Retinal pigment epithelial cell (primary cell): Measurements from ENCODE around the gene MRPL55.

Source experiments
- DNase-seq: peaks from one replicate; pipeline ENCODE4 v3.0.0-alpha.2; 2010; ENCODE audit warnings: low read depth
- H3K4me3 ChIP-seq: 2 replicates; pipeline ENCODE4 v1.5.1; 2011; ENCODE audit warnings: mild to moderate bottlenecking, low read length, control low read depth, moderate library complexity
- TF ChIP-seq, protein P1 (sequence below): conservative IDR thresholded peaks from 2 replicates; pipeline ENCODE4 v1.5.1; 2011; ENCODE audit warnings: low read depth, low read length, control low read depth, inconsistent platforms

Gene MRPL55

DNA sequence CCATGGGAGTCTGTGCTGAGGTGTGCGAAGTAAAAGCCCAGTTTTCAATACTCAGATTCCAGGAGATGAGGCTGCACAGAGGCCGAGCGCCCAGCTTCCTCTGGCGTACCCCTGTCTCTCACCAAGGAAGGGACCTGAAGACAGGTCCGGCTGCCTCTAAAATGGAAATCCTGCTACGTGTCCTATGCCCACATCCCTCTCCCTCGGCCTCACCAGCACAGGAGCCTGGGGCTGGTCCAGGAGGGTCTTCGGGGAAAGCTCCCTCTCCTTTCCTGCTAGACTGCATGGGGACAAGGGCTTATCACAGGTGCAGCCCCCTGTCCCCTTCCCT, 392 bp downstream of the MRPL55 start:
- H3K4me3 ChIP-seq = peak overlapping the region; percentile 96
- TF ChIP-seq, protein P1, sequence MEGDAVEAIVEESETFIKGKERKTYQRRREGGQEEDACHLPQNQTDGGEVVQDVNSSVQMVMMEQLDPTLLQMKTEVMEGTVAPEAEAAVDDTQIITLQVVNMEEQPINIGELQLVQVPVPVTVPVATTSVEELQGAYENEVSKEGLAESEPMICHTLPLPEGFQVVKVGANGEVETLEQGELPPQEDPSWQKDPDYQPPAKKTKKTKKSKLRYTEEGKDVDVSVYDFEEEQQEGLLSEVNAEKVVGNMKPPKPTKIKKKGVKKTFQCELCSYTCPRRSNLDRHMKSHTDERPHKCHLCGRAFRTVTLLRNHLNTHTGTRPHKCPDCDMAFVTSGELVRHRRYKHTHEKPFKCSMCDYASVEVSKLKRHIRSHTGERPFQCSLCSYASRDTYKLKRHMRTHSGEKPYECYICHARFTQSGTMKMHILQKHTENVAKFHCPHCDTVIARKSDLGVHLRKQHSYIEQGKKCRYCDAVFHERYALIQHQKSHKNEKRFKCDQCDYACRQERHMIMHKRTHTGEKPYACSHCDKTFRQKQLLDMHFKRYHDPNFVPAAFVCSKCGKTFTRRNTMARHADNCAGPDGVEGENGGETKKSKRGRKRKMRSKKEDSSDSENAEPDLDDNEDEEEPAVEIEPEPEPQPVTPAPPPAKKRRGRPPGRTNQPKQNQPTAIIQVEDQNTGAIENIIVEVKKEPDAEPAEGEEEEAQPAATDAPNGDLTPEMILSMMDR = no peak
- DNase-seq = no peak

DNA sequence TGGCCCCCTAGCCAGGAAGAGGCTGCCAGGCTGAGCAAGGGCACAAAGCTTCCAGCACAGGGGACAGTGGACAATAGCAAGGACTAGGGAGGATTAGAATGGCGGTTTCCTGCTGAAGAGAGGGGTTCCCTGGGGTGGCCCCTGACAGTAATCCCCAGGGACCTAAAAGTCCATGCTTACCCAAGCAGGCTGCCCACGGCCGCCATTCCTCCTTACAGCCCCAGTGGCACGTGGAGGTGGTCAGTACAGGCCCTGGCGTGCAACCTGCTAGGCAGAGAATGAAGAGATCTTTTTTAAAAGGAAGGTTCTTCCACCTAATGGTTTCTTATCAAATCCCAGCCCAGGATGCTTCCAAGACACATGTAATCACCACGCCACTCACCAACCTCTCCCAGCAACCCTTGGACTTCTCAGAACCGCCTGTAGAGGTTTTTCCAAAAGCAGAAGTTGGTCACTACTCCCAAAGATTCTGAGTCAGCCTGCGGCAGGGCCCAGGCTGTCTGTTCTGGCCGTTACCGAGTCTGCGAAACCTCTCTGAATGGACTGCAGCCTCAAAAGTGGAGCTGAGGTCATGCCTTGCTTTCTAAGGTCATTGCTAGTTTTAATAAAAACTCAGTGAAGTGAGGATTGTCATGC, 926 bp downstream of the MRPL55 start:
- DNase-seq = no peak
- peak overlapping the region; percentile 96 for H3K4me3 ChIP-seq

DNA sequence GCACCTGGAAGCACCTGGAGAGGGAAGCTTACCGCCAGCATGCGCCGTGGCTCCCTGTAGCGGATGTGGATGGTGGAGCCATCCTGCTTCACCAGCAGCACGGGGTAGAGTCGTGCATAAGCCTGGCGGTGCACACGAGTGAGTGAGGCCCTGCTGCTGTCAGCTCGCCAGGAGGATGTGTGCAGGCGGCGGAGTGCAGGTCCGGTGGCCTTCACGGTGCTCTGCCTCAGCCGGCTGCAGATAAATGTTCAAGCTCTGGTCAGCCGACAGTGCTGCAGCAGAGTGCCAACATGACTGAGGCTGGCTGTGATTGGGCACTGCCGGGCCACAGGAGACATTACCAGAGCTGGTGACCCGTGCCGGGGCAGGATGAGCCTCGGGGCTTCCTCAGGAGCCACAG, 1.5 kb downstream of the MRPL55 start:
- no peak for DNase-seq
- no peak overlapping the region for H3K4me3 ChIP-seq
- TF ChIP-seq, protein P1 = no peak

More for the DNA sequence above, 926 bp downstream of the MRPL55 start:
- TF ChIP-seq, protein P1 = no peak

DNA sequence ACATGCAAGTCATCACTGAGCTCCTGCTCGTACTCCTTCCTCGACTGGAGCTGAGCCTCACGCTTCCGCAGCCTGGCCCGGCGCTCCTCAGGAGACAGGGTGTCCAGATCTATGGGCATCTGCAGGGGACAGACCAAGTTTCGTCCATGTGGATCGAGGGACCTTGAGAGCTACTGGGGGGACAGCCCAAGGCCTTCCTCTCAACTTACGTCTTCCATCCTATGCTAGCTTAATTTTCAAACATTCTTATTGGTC, 2.4 kb downstream of the MRPL55 start:
- H3K4me3 ChIP-seq = no peak overlapping the region
- TF ChIP-seq, protein P1 = no peak
- no peak for DNase-seq

DNA sequence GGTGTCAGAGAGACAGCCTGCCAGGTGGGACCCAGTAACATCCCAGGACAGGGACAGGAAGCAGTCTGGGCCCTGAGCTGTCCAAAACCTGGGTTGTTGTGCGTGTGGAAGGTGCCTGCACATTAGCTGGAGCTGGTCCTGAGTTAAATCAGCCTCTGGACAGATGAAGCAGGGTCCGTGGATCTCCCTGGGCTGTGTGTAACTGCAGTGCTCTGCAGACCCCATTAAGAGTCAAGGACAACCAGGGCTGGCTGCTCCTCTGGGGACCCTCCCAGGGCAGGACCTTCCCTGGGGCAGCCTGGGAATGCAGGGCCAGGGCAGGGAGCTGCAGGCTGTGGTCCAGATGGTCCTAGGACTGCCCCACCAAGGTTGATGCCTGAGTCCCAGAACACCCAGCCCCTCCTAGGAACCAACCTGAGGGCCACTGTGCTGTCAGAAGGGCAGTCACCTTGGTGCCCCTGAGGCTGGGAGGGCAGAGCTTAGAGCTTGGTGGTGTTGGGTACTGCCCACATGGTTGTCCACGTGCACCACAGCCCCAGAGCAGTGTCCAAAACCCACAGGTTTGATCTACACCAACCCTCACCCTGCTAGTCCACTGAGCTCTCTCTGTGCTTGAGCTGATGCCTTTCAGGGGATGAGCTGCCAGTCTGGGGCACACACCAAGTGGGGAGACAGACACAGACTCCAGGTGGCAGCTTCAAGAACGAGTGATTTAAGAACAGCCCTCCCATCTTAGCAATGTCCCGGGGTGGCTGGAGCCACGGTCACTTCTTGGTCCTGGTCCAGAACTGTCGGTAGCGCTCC, 2.9 kb downstream of the MRPL55 start:
- no peak for DNase-seq
- no peak overlapping the region for H3K4me3 ChIP-seq
- TF ChIP-seq, protein P1 = no peak

DNA sequence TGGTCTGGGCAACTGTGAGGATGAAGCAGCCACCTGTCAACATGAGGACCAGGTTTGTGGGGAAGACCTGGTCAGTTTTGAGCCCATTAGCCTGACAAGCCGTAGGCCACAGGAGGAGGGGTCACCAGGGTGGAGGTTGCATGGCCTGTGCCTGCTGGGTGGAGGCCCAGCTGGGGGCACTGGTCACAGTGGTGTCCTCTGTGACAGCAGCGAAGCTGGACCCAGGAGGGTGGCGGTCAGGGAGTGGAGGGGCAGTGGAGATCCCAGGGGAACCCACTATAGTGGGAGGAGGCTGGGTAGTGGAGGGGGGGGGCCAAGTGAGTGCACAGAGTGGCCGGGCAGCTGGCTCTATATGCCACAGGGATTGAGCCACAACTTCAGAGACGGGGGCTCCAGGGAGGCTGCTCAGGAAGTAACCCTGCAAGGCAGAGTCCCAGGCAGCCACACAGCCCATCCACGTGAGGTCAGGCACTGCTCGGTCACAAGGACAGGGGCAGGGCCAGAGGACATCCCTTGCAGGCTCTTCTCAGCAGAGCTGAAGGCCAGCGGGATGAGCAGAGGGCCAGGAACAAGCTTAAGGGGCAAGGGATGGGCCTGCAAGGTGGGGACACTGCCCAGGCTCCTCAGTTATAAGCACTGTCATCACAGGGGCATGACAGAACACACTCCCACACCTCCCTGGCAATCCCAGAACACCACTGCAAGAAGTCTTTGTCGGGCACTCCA, 3.7 kb downstream of the MRPL55 start:
- DNase-seq = no peak
- TF ChIP-seq, protein P1 = no peak
- H3K4me3 ChIP-seq = no peak overlapping the region
